Stimulated activated CD8-positive, alpha-beta memory T cell treated with anti-CD3 and anti-CD28 coated beads, Interleukin-7, amount 100 ng/mL, for 24 hours (primary cell): Measurements from ENCODE around the gene CARD9.
A peak's percentile ranks its signal among the peaks of the same experiment; 100 is the strongest.

Source experiments
- DNase-seq: peaks from one replicate; pipeline ENCODE4 v3.0.0-alpha.2; 2020; ENCODE audit warnings: low read depth

CARD9 gene

GRCh38 chr9:136347472-136348256 lies 25.8 kb downstream of the CARD9 start:
- DNase-seq, result no peak

GRCh38 chr9:136346927-136347465 lies 26.5 kb downstream of the CARD9 start:
- DNase-seq, result no peak

- DNase-seq, result no peak
Observed at GRCh38 chr9:136346157-136346481, 27.4 kb downstream of the CARD9 start.

- DNase-seq, result no peak
Observed at GRCh38 chr9:136345281-136346156, 27.9 kb downstream of the CARD9 start.

GRCh38 chr9:136344544-136345280 lies 28.8 kb downstream of the CARD9 start:
- no peak for DNase-seq

GRCh38 chr9:136343884-136344269 lies 29.6 kb downstream of the CARD9 start:
- DNase-seq, result no peak

- no peak for DNase-seq
Observed at GRCh38 chr9:136343121-136343883, 30.2 kb downstream of the CARD9 start.

GRCh38 chr9:136342181-136343120 lies 31.0 kb downstream of the CARD9 start:
- DNase-seq, result peak; percentile 45

- DNase-seq, result no peak
Observed at GRCh38 chr9:136341769-136342168, 31.7 kb downstream of the CARD9 start.

GRCh38 chr9:136341042-136341655 lies 32.3 kb downstream of the CARD9 start:
- DNase-seq, result no peak

- DNase-seq, result no peak
Observed at GRCh38 chr9:136340356-136341041, 33.0 kb downstream of the CARD9 start.

GRCh38 chr9:136339958-136340310 lies 33.5 kb downstream of the CARD9 start:
- DNase-seq, result no peak

- no peak for DNase-seq
Observed at GRCh38 chr9:136339173-136339957, 34.1 kb downstream of the CARD9 start.

- DNase-seq, result no peak
Observed at GRCh38 chr9:136338511-136338910, 35.0 kb downstream of the CARD9 start.

- no peak for DNase-seq
Observed at GRCh38 chr9:136337416-136338395, 35.8 kb downstream of the CARD9 start.

GRCh38 chr9:136336881-136337280 lies 36.6 kb downstream of the CARD9 start:
- no peak for DNase-seq

- DNase-seq, result no peak
Observed at GRCh38 chr9:136336156-136336870, 37.2 kb downstream of the CARD9 start.
